Loucy (cell line): ENCODE data around the gene ZSWIM8.

Experiments
- H2AFZ ChIP-seq: fragments of 200-600 bp; sonication (generic); 2 replicates; pipeline ENCODE4 v1.6.0; 2016; ENCODE audit warnings: antibody characterized with exemption, mild to moderate bottlenecking, low read length, moderate library complexity
- H3F3A ChIP-seq: fragments of 200-600 bp; 2 replicates; pipeline ENCODE4 v1.6.0; 2016; ENCODE audit warnings: antibody characterized with exemption, low read depth, mild to moderate bottlenecking
- H3K27me3 ChIP-seq: fragments of 200-600 bp; sonication (generic); 2 replicates; pipeline ENCODE4 v1.6.1; 2014; ENCODE audit warnings: low read length, mild to moderate bottlenecking; ENCODE audit not compliant: insufficient read depth, poor library complexity, severe bottlenecking
- H3K36me3 ChIP-seq: fragments of 200-600 bp; sonication (generic); 2 replicates; pipeline ENCODE4 v1.6.1; 2016; ENCODE audit warnings: low read length; ENCODE audit not compliant: insufficient read depth
- H3K4me1 ChIP-seq: fragments of 200-600 bp; sonication (generic); 2 replicates; pipeline ENCODE4 v1.5.1; 2014; ENCODE audit warnings: low read length, mild to moderate bottlenecking; ENCODE audit not compliant: insufficient read depth, poor library complexity, severe bottlenecking
- H3K4me2 ChIP-seq: fragments of 200-600 bp; sonication (generic); 2 replicates; pipeline ENCODE4 v1.6.0; 2014; ENCODE audit warnings: antibody characterized with exemption, low read length, low read depth, mild to moderate bottlenecking; ENCODE audit not compliant: poor library complexity, severe bottlenecking
- H3K4me3 ChIP-seq: fragments of 200-600 bp; sonication (generic); 2 replicates; pipeline ENCODE4 v1.5.1; 2014; ENCODE audit warnings: low read length, mild to moderate bottlenecking, mixed read lengths; ENCODE audit not compliant: poor library complexity, severe bottlenecking
- H3K79me2 ChIP-seq: fragments of 200-600 bp; sonication (generic); 2 replicates; pipeline ENCODE4 v1.6.1; 2014; ENCODE audit warnings: low read length; ENCODE audit not compliant: insufficient read depth
- H3K9ac ChIP-seq: fragments of 200-600 bp; sonication (generic); 2 replicates; pipeline ENCODE4 v1.6.0; 2014; ENCODE audit warnings: mild to moderate bottlenecking, low read depth, low read length, moderate library complexity; ENCODE audit not compliant: poor library complexity, severe bottlenecking
- H3K9me2 ChIP-seq: fragments of 200-600 bp; sonication (generic); replicated peaks from 2 replicates; pipeline ENCODE4 v1.6.1; 2016; ENCODE audit warnings: low read depth, low read length, mixed read lengths
- H3K9me3 ChIP-seq: fragments of 200-600 bp; sonication (generic); 2 replicates; pipeline ENCODE4 v1.6.1; 2014; ENCODE audit warnings: mild to moderate bottlenecking, antibody characterized with exemption, low read length, low read depth; ENCODE audit not compliant: insufficient read depth
- H4K20me1 ChIP-seq: fragments of 200-600 bp; sonication (generic); 2 replicates; pipeline ENCODE4 v1.6.0; 2014; ENCODE audit warnings: antibody characterized with exemption, low read length, mild to moderate bottlenecking; ENCODE audit not compliant: insufficient read depth, poor library complexity, severe bottlenecking
- EZH2phosphoT487 ChIP-seq: fragments of 200-600 bp; IDR thresholded peaks from 2 replicates; pipeline ENCODE4 v1.6.1; 2018; ENCODE audit warnings: antibody characterized with exemption, mild to moderate bottlenecking, moderate library complexity, borderline replicate concordance
- TF ChIP-seq, protein P1 (sequence below): fragments of 200-600 bp; sonication (generic); conservative IDR thresholded peaks from 2 replicates; pipeline ENCODE4 v1.5.1; 2014; ENCODE audit warnings: mild to moderate bottlenecking, antibody characterized with exemption, low read length

Gene ZSWIM8

DNA sequence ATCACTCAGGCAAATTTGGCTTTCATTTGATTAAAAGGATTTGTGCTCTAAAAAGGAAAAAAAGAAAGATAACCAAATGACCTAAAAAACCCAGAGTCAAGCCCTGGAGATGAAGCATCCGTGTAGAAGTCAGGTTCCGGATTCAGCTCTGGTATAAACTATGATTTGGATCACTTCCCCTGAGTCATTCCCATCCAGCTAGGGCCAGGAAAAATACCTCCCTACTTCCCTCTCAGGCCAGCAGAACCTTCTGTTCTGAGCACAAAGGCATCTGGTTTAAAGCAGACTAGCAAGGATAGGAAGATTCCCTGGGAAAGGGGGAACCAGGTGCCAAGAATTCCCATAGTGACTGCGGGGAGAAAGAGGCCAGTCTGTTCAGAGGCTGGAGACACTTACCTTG, 51.7 kb downstream of the ZSWIM8 start:
- H3K4me1 ChIP-seq, result no peaks in the 10 kb centered on the region

DNA sequence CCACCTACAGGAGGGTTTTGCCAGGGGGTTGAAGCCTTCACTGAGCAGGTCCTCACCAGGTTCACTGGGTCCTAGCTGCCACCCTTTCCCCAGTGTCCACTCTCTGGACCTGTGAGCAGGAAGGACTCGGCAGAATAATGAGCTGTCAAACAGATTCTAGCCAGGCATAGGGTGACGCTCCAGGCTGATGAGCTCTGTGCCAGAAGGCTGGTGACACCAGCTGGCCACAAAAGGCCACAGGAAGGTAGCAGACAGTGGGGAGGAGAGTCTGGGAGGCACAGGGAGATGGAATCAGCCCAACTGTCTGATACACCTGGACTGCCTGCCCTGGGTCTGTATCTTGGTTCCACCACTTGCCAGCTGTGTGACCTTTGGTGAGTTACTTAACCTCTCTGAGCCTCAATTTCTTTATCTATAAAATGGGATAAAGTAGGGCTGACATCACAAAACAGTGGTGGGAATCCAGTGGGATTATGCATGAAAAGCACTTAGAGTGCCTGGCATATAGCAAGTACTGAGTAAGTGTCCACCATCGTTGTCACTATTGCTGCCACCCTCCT, 52.7 kb downstream of the ZSWIM8 start:
- H3K36me3 ChIP-seq, result peaks cover 76% of the 10 kb centered on the region; the same call in 1 of the 2 replicates
- H3K27me3 ChIP-seq, result no peaks in the 10 kb centered on the region
- H2AFZ ChIP-seq, result no peak overlapping the region
- no peaks in the 10 kb centered on the region for H3F3A ChIP-seq
- H3K9me2 ChIP-seq, result no peaks in the 10 kb centered on the region
- TF ChIP-seq EZH2phosphoT487, result no peak
- TF ChIP-seq, protein P1, sequence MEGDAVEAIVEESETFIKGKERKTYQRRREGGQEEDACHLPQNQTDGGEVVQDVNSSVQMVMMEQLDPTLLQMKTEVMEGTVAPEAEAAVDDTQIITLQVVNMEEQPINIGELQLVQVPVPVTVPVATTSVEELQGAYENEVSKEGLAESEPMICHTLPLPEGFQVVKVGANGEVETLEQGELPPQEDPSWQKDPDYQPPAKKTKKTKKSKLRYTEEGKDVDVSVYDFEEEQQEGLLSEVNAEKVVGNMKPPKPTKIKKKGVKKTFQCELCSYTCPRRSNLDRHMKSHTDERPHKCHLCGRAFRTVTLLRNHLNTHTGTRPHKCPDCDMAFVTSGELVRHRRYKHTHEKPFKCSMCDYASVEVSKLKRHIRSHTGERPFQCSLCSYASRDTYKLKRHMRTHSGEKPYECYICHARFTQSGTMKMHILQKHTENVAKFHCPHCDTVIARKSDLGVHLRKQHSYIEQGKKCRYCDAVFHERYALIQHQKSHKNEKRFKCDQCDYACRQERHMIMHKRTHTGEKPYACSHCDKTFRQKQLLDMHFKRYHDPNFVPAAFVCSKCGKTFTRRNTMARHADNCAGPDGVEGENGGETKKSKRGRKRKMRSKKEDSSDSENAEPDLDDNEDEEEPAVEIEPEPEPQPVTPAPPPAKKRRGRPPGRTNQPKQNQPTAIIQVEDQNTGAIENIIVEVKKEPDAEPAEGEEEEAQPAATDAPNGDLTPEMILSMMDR, result no peak
- no peaks in the 10 kb centered on the region for H3K79me2 ChIP-seq
- no peak overlapping the region for H3K9ac ChIP-seq
- H3K4me1 ChIP-seq, result no peaks in the 10 kb centered on the region
- no peaks in the 10 kb centered on the region for H3K9me3 ChIP-seq
- H3K4me3 ChIP-seq, result no peak overlapping the region
- H4K20me1 ChIP-seq, result peaks cover 4% of the 10 kb centered on the region
- H3K4me2 ChIP-seq, result no peak overlapping the region

More for the DNA sequence above, 51.7 kb downstream of the ZSWIM8 start:
- Histone ChIP-seq H3K9me3 (no peaks in the 10 kb centered on the region), H3K79me2 (no peaks in the 10 kb centered on the region), H3K4me3 (no peak overlapping the region), H3K9me2 (no peaks in the 10 kb centered on the region), H3K36me3 (peaks cover 66% of the 10 kb centered on the region; the same call in 1 of the 2 replicates), H3K4me2 (no peak overlapping the region), H3K27me3 (no peaks in the 10 kb centered on the region), H4K20me1 (peaks cover 4% of the 10 kb centered on the region), H3K9ac (no peak overlapping the region), H2AFZ (no peak overlapping the region), H3F3A (no peaks in the 10 kb centered on the region)
- TF ChIP-seq, protein P1, result no peak
- no peak for TF ChIP-seq EZH2phosphoT487

DNA sequence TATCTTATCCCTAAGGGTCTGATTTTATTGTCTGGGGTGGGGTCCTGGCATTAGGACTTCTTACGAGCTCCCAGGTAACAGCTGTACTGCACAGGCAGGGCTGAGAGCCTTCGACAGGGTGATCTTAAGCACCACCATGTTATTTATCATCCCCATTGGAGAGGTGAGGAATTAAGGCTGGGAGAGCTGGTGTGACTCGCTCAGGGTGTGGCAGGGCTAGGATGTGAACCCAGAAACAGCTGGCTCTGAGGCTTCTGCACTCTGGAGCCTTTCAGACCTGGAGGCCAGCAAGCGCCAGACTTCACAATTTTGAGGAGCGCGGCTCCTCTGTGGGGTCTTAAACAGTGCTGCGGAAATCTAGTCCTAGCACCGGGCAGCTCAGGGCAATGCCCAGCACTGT, 53.4 kb downstream of the ZSWIM8 start:
- H3K9me2 ChIP-seq, result no peaks in the 10 kb centered on the region
- no peak overlapping the region for H3K4me2 ChIP-seq
- no peak overlapping the region for H2AFZ ChIP-seq
- no peaks in the 10 kb centered on the region for H3K4me1 ChIP-seq
- peaks cover 4% of the 10 kb centered on the region for H4K20me1 ChIP-seq
- H3K27me3 ChIP-seq, result no peaks in the 10 kb centered on the region
- peaks cover 83% of the 10 kb centered on the region; the same call in 1 of the 2 replicates for H3K36me3 ChIP-seq
- no peak overlapping the region for H3K9ac ChIP-seq
- H3K4me3 ChIP-seq, result no peak overlapping the region
- H3K9me3 ChIP-seq, result no peaks in the 10 kb centered on the region
- H3F3A ChIP-seq, result no peaks in the 10 kb centered on the region
- TF ChIP-seq, protein P1, result no peak
- no peak for TF ChIP-seq EZH2phosphoT487
- H3K79me2 ChIP-seq, result no peaks in the 10 kb centered on the region
